ENCODE measurements around the gene RNF44.

The RNF44 gene

GRCh38 chr5:176573564-176574296 lies 36.5 kb upstream of the RNF44 start:
- Histone ChIP-seq H4K20me1 (ENCODE audit: insufficient read depth, low read length) (no peaks in the 10 kb centered on the region), H2AFZ (ENCODE audit: low read depth, low read length) (no peak overlapping the region), H3K79me2 (ENCODE audit: insufficient read depth, low read length) (no peaks in the 10 kb centered on the region), H3K4me2 (ENCODE audit: insufficient read depth, low read length) (no peak overlapping the region), H3K27ac (ENCODE audit: low read length) (no peak overlapping the region), H3K36me3 (ENCODE audit: insufficient read depth, low read length) (no peaks in the 10 kb centered on the region), H3K4me1 (ENCODE audit: insufficient read depth, low read length) (no peaks in the 10 kb centered on the region), H3K4me3 (ENCODE audit: low read depth in 1 of 2, low read length in 2 of 2) (no peak overlapping the region), H3K9me3 (ENCODE audit: insufficient read depth, low read length, severe bottlenecking) (no peaks in the 10 kb centered on the region), H3K27me3 (ENCODE audit: insufficient read depth, low read length, poor library complexity) (peaks cover 6% of the 10 kb centered on the region), H3K9ac (ENCODE audit: low read depth, low read length) (no peak overlapping the region)
- ATAC-seq (ENCODE audit: insufficient read depth, low read depth) = peak; percentile 94
- DNase-seq = peak; percentile 69
- TF ChIP-seq EZH2 (IDR thresholded peaks at IDR 0.05; ENCODE audit: borderline replicate concordance, low read depth, low read length, severe bottlenecking) (no peak), CTCF (IDR thresholded peaks at IDR 0.05; ENCODE audit: borderline replicate concordance, extremely low read depth, low read length, poor library complexity, severe bottlenecking) (peak; percentile 88)

GRCh38 chr5:176570044-176570443 lies 32.8 kb upstream of the RNF44 start:
- Histone ChIP-seq H3K9ac (ENCODE audit: low read depth, low read length) (no peak overlapping the region), H4K20me1 (ENCODE audit: insufficient read depth, low read length) (no peaks in the 10 kb centered on the region), H3K27me3 (ENCODE audit: insufficient read depth, low read length, poor library complexity) (peaks cover 6% of the 10 kb centered on the region), H2AFZ (ENCODE audit: low read depth, low read length) (no peak overlapping the region), H3K4me1 (ENCODE audit: insufficient read depth, low read length) (no peaks in the 10 kb centered on the region), H3K9me3 (ENCODE audit: insufficient read depth, low read length, severe bottlenecking) (no peaks in the 10 kb centered on the region), H3K36me3 (ENCODE audit: insufficient read depth, low read length) (no peaks in the 10 kb centered on the region), H3K79me2 (ENCODE audit: insufficient read depth, low read length) (no peaks in the 10 kb centered on the region), H3K4me3 (ENCODE audit: low read depth in 1 of 2, low read length in 2 of 2) (no peak overlapping the region), H3K27ac (ENCODE audit: low read length) (no peak overlapping the region), H3K4me2 (ENCODE audit: insufficient read depth, low read length) (no peak overlapping the region)
- DNase-seq (no peak), ATAC-seq (ENCODE audit: insufficient read depth, low read depth) (no peak)
- TF ChIP-seq EZH2 (IDR thresholded peaks at IDR 0.05; ENCODE audit: borderline replicate concordance, low read depth, low read length, severe bottlenecking) (no peak), CTCF (IDR thresholded peaks at IDR 0.05; ENCODE audit: borderline replicate concordance, extremely low read depth, low read length, poor library complexity, severe bottlenecking) (no peak)

- Histone ChIP-seq H3K4me3 (ENCODE audit: low read depth in 1 of 2, low read length in 2 of 2) (no peak overlapping the region), H3K4me1 (ENCODE audit: insufficient read depth, low read length) (no peaks in the 10 kb centered on the region), H3K4me2 (ENCODE audit: insufficient read depth, low read length) (no peak overlapping the region), H3K27me3 (ENCODE audit: insufficient read depth, low read length, poor library complexity) (peaks cover 6% of the 10 kb centered on the region), H3K9ac (ENCODE audit: low read depth, low read length) (no peak overlapping the region), H4K20me1 (ENCODE audit: insufficient read depth, low read length) (no peaks in the 10 kb centered on the region), H3K79me2 (ENCODE audit: insufficient read depth, low read length) (no peaks in the 10 kb centered on the region), H3K9me3 (ENCODE audit: insufficient read depth, low read length, severe bottlenecking) (no peaks in the 10 kb centered on the region), H3K27ac (ENCODE audit: low read length) (no peak overlapping the region), H3K36me3 (ENCODE audit: insufficient read depth, low read length) (no peaks in the 10 kb centered on the region), H2AFZ (ENCODE audit: low read depth, low read length) (no peak overlapping the region)
- TF ChIP-seq CTCF (IDR thresholded peaks at IDR 0.05; ENCODE audit: borderline replicate concordance, extremely low read depth, low read length, poor library complexity, severe bottlenecking) (no peak), EZH2 (IDR thresholded peaks at IDR 0.05; ENCODE audit: borderline replicate concordance, low read depth, low read length, severe bottlenecking) (no peak)
- DNase-seq (no peak), ATAC-seq (ENCODE audit: insufficient read depth, low read depth) (no peak)
Observed at GRCh38 chr5:176568657-176569056, 31.5 kb upstream of the RNF44 start.
